Measurements from ENCODE around the gene ZNF77.

ZNF77 gene

GRCh38 chr19:2962018-2962670 is 17.4 kb upstream of the ZNF77 start:
- peak; percentile 72 for DNase-seq (ENCODE audit: low read depth)
- no peak overlapping the region for H3K4me3 ChIP-seq (ENCODE audit: low read depth, low read length)
- peak; percentile 60 for TF ChIP-seq CTCF (IDR thresholded peaks at IDR 0.05; ENCODE audit: insufficient read depth, low read depth, low read length, missing control alignments)

DNA sequence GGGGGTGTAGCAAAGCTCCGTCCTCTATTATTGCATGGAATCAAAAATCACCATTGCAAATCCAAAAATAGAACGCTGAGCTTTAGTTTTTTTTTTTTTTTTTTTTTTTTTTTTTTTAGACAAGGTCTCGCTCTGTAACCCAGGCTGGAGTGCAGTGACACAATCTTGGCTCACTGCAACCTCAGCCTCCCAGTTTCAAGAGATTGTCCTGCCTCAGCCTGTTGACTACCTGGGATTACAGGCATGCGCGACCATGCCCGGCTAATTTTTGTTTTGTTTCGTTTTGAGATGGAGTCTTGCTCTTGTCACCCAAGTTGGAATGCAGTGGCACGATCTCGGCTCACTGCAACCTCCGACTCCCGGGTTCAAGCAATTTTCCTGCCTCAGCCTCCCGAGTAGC is 15.3 kb upstream of the ZNF77 start:
- no peak for DNase-seq (ENCODE audit: low read depth)
- no peak for TF ChIP-seq CTCF (IDR thresholded peaks at IDR 0.05; ENCODE audit: insufficient read depth, low read depth, low read length, missing control alignments)
- H3K4me3 ChIP-seq (ENCODE audit: low read depth, low read length) = no peak overlapping the region

DNA sequence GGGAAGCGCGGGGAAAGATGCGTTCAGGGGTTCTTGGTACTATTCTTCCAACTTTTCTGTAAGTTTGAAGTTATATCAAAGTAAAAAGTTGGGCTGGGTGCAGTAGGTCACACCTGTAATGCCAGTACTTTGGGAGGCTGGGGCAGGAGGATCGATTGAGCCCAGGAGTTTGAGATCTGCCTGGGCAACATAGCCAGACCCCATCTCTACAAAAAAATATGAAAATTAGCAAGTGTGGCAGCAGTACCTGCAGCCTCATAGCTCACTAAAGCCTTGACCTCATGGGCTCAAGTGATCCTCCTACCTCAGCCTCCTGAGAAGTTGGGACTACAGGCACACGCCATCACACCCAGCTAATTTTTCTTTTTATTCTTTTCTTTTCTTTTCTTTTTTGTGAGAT is 12.4 kb upstream of the ZNF77 start:
- TF ChIP-seq CTCF (IDR thresholded peaks at IDR 0.05; ENCODE audit: insufficient read depth, low read depth, low read length, missing control alignments) = no peak
- no peak overlapping the region for H3K4me3 ChIP-seq (ENCODE audit: low read depth, low read length)
- no peak for DNase-seq (ENCODE audit: low read depth)

DNA sequence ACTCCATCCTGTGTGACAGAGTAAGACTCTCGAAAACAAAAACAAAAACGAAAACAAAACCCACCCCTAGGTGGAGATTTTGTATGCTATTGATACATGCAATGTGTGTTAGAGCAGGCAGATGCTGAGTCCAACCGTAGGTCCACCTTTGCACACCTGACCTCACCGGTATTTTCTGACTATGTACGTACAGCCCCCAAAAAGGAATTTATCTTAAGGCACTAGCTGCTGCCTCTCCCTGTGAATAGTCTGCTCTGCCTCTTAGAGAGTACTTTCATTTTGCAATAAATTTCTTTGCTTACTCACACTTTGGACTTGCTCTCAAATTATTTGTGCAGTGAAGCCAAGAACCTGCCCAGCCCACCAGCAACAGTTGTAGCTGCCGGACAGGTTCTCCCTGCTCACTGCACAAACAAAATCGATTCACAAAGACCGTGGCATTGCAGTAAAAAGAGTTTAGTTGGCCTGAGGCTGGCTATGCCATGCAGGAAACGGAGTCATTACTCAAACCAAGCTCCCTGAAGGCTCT is 8.2 kb upstream of the ZNF77 start:
- DNase-seq (ENCODE audit: low read depth) = peak; percentile 49
- no peak overlapping the region for H3K4me3 ChIP-seq (ENCODE audit: low read depth, low read length)
- peak; percentile 15 for TF ChIP-seq CTCF (IDR thresholded peaks at IDR 0.05; ENCODE audit: insufficient read depth, low read depth, low read length, missing control alignments)

GRCh38 chr19:2950286-2951124 is 5.7 kb upstream of the ZNF77 start:
- peak; percentile 99 for DNase-seq (ENCODE audit: low read depth)
- peak overlapping the region; percentile 86 for H3K4me3 ChIP-seq (ENCODE audit: low read depth, low read length)
- no peak for TF ChIP-seq CTCF (IDR thresholded peaks at IDR 0.05; ENCODE audit: insufficient read depth, low read depth, low read length, missing control alignments)

- no peak for TF ChIP-seq CTCF (IDR thresholded peaks at IDR 0.05; ENCODE audit: insufficient read depth, low read depth, low read length, missing control alignments)
- peak overlapping the region; percentile 86 for H3K4me3 ChIP-seq (ENCODE audit: low read depth, low read length)
- peak; percentile 77 for DNase-seq (ENCODE audit: low read depth)
These were observed 5.1 kb upstream of the ZNF77 start for GRCh38 chr19:2949939-2950285.

All from GM12865 (cell line).